ENCODE results near the gene PDE9A.

PDE9A gene

DNA sequence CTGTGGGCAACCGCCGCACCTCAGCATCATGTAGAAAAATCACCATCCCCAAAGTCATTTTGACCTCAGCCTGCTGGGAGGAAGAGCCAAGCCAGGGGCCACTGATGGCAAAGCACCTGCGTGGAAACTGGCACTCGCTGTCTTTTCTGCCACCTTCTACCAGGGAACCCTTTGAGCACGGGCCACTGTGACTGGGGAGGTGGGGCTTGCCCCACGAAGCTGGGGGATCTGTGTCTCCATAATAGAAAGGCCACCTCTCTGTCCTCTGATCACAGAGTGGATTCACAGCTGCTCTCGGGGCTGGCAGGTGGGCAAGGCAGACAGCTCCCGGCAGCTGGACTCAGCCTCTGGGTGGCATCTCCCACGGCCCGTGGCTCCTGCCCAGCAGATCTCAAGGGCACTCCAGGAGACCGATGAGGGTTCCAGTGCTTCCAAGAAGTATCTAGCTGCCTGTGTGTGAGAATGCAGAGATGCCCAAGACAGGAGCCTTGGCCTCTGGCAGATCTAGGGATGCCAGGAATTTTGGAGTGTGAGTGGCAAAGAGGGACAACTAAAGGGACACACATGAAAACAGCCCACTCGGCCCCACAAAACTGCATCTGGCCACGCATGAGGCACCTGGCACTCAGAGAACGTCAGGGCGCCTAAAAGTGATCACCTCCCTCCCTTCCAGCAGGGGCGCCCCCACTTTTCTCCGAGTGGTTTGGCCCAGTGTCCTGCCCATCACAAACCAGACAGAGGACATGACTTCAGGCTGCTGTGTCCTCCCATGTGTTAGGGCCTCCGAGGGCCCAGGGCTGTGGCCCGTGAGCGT, 102.6 kb downstream of the PDE9A start:
- DNase-seq (ENCODE audit: low spot score), result no peak
- POLR2A ChIA-PET (ENCODE audit: low non-redundant PET), result no interaction called here
- TF ChIP-seq, protein P1, sequence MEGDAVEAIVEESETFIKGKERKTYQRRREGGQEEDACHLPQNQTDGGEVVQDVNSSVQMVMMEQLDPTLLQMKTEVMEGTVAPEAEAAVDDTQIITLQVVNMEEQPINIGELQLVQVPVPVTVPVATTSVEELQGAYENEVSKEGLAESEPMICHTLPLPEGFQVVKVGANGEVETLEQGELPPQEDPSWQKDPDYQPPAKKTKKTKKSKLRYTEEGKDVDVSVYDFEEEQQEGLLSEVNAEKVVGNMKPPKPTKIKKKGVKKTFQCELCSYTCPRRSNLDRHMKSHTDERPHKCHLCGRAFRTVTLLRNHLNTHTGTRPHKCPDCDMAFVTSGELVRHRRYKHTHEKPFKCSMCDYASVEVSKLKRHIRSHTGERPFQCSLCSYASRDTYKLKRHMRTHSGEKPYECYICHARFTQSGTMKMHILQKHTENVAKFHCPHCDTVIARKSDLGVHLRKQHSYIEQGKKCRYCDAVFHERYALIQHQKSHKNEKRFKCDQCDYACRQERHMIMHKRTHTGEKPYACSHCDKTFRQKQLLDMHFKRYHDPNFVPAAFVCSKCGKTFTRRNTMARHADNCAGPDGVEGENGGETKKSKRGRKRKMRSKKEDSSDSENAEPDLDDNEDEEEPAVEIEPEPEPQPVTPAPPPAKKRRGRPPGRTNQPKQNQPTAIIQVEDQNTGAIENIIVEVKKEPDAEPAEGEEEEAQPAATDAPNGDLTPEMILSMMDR (conservative IDR thresholded peaks at IDR 0.05; ENCODE audit: low read depth), result no peak
- CTCF ChIA-PET, result no interaction called here
- no peak overlapping the region for H3K27ac ChIP-seq

GRCh38 chr21:42756580-42757250, 103.3 kb downstream of the PDE9A start:
- POLR2A ChIA-PET (ENCODE audit: low non-redundant PET), result no interaction called here
- TF ChIP-seq, protein P1 (conservative IDR thresholded peaks at IDR 0.05; ENCODE audit: low read depth), result no peak
- no peak overlapping the region for H3K27ac ChIP-seq
- CTCF ChIA-PET, result no interaction called here
- DNase-seq (ENCODE audit: low spot score), result no peak

DNA sequence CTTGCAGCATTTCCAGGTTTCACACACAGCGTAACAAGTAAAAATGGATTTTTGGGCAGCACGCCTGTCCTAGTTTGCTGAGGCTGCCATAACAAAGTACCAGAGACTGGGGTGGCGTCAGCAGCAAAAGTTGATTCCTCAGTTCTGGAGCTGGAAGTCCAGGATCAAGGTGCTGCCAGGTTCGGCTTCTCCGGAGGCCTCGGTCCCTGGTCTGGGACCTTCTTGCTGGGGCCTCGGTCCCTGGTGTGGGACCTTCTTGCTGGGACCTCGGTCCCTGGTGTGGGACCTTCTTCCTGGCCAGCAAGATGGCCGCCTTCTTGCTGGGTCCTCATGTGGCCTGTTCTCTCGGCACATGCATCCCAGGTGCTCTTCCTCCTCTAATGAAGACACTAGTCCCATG, 104.0 kb downstream of the PDE9A start:
- TF ChIP-seq, protein P1 (conservative IDR thresholded peaks at IDR 0.05; ENCODE audit: low read depth), result no peak
- ChIA-PET POLR2A (ENCODE audit: low non-redundant PET) (no interaction called here), CTCF (no interaction called here)
- H3K27ac ChIP-seq, result no peak overlapping the region
- no peak for DNase-seq (ENCODE audit: low spot score)

DNA sequence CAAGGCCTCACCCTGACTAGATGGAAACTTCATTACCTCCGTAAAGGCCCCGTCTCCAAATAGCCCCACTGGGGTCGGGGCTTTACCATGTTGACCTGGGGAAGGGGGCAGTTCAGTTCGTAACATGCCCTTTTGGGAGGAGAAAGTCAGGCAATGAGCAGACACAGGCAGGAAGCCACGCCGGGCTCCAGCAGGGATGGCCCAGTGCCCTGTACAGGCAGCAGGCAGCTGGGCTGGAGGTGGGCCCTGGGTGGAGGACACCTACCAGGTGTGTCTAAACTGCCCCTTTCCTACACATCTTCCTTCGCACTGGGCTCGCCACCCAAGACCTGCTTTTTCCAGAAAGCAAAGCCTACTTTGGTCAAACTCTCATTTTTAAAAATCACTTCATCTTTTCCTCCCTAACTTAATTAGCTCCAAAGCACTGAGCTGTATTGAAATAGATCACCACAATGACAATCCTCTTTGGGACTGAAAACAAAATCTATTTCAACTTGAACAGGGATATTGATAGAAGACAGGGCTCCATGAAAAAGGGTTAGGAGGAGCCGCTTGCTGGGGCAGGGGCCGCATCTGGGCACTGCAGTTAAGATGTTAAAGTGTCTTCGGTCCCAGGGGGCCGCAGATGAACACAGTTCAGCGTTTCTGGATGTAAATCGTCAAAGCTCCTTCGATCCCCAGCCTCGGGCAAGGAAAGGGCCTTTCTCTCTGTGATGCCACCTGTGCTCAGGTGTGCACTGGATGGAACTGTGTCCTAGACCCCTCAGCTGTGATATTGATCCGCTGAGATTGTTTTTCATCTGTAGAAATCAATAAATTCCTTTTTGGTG, 104.6 kb downstream of the PDE9A start:
- TF ChIP-seq, protein P1 (conservative IDR thresholded peaks at IDR 0.05; ENCODE audit: low read depth), result no peak
- DNase-seq (ENCODE audit: low spot score), result no peak
- H3K27ac ChIP-seq, result no peak overlapping the region
- POLR2A ChIA-PET (ENCODE audit: low non-redundant PET), result no interaction called here
- CTCF ChIA-PET, result no interaction called here

DNA sequence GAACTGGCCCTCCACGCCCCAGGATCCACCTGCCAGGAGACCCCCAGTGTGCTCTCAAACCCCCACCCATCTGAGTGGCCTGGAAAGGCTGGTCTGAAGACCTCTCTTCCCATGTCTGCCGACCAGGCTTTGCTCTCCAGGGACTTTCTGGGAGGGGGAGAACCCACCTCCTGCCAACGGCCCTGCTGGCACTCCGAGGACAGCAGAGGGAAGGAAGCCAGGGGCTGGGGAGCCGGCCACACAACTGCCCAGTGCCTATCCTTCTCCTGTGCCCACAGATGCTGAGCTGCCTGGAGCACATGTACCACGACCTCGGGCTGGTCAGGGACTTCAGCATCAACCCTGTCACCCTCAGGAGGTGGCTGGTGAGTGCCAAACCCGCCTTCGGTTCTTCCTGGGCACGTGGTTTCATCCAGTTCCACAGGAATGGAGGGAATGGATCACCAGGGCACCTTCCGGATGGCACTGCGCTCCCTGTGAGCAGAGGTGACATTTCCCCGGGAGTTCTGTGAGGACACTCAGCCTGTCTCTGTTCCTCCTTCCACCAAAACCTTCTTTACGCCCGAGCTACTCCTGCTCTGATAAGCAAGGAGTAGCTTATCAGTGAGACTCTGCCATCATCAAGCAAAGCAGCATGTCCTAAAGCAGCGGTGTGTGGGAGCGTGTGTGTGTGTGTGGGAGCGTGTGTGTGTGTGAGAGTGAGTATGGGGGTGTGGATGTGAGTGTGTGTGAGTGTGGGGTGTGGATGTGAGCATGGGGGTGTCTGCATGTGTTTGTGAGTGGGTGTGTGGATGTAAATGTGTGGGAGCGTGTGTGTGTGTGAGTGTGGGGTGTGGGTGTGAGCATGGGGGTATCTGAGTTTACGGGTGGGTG, 105.5 kb downstream of the PDE9A start:
- DNase-seq (ENCODE audit: low spot score), result no peak
- TF ChIP-seq, protein P1 (conservative IDR thresholded peaks at IDR 0.05; ENCODE audit: low read depth), result no peak
- CTCF ChIA-PET, result no interaction called here
- H3K27ac ChIP-seq, result no peak overlapping the region
- POLR2A ChIA-PET (ENCODE audit: low non-redundant PET), result no interaction called here

GRCh38 chr21:42759594-42759927, 106.1 kb downstream of the PDE9A start:
- TF ChIP-seq, protein P1 (conservative IDR thresholded peaks at IDR 0.05; ENCODE audit: low read depth), result no peak
- no peak for DNase-seq (ENCODE audit: low spot score)
- POLR2A ChIA-PET (ENCODE audit: low non-redundant PET), result no interaction called here
- no peak overlapping the region for H3K27ac ChIP-seq
- CTCF ChIA-PET, result no interaction called here
